ENCODE measurements around the gene IAH1.

DNA sequence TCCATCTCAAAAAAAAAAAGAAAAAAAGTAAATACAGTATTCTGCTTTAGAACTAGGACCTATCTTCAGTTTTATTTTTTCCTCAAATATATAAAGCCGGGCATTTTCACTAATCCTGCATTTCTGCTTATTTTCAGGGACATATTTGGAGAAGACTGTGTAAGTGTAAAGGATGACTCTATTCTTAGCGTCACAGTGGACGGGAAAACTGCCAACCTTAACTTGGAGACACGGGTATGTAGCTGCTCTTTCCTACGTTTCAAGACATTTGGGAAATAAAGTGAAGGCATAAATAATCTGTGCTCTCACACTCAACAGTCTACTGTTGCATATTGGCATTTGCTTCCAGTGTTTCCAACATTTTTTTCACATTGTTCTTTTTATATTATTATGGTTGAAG, 3.1 kb upstream of the IAH1 start:
- TF ChIP-seq EP300 (IDR thresholded peaks at IDR 0.05; ENCODE audit: borderline replicate concordance in 1 of 2, control insufficient read depth in 1 of 2, low read depth in 2 of 2, low read length in 2 of 2) (no peak), RAD21 (IDR thresholded peaks at IDR 0.05; ENCODE audit: insufficient read depth, low read depth, low read length) (no peak), MTA2 (IDR thresholded peaks at IDR 0.05; ENCODE audit: low read depth) (no peak), POLR2A (IDR thresholded peaks at IDR 0.05; ENCODE audit: low read depth, low read length) (no peak), TAF1 (IDR thresholded peaks at IDR 0.05; ENCODE audit: borderline replicate concordance, low read depth, low read length) (no peak)
- TF ChIP-seq, protein P1, sequence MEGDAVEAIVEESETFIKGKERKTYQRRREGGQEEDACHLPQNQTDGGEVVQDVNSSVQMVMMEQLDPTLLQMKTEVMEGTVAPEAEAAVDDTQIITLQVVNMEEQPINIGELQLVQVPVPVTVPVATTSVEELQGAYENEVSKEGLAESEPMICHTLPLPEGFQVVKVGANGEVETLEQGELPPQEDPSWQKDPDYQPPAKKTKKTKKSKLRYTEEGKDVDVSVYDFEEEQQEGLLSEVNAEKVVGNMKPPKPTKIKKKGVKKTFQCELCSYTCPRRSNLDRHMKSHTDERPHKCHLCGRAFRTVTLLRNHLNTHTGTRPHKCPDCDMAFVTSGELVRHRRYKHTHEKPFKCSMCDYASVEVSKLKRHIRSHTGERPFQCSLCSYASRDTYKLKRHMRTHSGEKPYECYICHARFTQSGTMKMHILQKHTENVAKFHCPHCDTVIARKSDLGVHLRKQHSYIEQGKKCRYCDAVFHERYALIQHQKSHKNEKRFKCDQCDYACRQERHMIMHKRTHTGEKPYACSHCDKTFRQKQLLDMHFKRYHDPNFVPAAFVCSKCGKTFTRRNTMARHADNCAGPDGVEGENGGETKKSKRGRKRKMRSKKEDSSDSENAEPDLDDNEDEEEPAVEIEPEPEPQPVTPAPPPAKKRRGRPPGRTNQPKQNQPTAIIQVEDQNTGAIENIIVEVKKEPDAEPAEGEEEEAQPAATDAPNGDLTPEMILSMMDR (IDR thresholded peaks at IDR 0.05 in 2 of 3, conservative IDR thresholded peaks at IDR 0.05 in 1 of 3; ENCODE audit: control insufficient read depth in 2 of 3, extremely low read depth in 1 of 3, insufficient read depth in 1 of 3, low read depth in 3 of 3, low read length in 3 of 3), result no peak
- TF ChIP-seq, protein P2, sequence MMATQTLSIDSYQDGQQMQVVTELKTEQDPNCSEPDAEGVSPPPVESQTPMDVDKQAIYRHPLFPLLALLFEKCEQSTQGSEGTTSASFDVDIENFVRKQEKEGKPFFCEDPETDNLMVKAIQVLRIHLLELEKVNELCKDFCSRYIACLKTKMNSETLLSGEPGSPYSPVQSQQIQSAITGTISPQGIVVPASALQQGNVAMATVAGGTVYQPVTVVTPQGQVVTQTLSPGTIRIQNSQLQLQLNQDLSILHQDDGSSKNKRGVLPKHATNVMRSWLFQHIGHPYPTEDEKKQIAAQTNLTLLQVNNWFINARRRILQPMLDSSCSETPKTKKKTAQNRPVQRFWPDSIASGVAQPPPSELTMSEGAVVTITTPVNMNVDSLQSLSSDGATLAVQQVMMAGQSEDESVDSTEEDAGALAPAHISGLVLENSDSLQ (IDR thresholded peaks at IDR 0.05), result no peak

All from GM12878 (cell line).